NCI-H1092 treated with DMSO at 0.1 percent for 48 hours (cell line): Measurements from ENCODE around the gene UBE4A.

Experiments used
- DNase-seq: peaks from one replicate; lab custom pipeline; 2025; lab: John Stamatoyannopoulos, UW

The UBE4A gene

DNA sequence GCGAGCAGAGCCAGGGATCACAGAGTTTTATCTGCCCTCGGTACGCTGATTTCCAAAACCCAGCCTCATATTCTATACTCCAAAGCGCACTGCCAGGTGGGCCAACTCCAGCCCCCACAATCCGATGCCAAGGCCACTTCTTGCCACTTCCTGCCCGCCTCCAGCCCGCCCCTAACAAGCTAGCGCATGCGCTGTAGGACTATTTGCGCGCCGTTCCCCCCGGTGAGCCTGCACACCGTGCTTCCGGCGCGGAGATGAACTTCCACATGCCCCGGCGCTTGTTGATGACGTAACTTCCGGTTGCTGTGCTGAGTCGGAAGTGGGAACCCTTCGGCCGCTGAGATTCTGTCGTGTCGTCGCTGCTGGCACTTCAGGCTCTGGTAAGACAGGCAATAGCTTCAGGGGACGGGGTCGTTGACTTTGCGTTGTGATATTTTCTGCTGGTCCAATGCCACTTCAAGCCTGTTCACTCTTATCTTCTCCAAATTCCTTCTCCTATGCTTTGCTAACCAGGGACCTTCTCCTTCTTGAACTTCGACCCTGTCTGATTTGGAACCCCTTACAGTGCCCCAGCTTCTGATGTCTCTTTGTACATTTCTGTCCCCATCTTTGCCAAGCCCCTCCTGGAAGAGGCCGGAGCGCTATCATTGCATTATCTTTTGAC is at the start of gene UBE4A:
Gene UBE4A, plus strand, starts transcription at position 306 of the 664 bp plus-strand sequence. CDS start 5,481 bp downstream, outside the sequence.
- DNase-seq, result peak; percentile 97

DNA sequence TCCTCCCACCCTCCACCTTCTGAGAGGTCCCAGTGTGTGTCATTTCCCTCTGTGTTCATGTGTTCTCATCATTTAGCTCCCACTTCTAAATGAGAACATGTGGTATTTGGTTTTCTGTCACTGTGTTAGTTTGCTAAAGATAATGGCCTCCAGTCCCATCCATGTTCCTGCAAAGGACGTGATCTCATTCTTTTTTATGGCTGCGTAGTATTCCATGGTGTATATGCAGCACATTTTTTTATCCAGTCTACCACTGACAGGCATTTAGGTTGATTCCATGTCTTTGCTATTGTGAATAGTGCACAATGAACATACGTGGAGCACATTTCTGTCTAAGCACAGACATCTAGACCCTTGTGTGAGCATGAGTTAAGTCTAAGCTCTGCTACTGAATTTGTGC is 49.1 kb upstream of the UBE4A start:
- no peak for DNase-seq

GRCh38 chr11:118310781-118311485 is 48.5 kb upstream of the UBE4A start:
- no peak for DNase-seq

- no peak for DNase-seq
Measured at GRCh38 chr11:118311518-118311917, 47.9 kb upstream of the UBE4A start.

- no peak for DNase-seq
Measured at GRCh38 chr11:118312328-118312727, 47.1 kb upstream of the UBE4A start.

- DNase-seq, result no peak
Measured at GRCh38 chr11:118313242-118313641, 46.2 kb upstream of the UBE4A start.

DNA sequence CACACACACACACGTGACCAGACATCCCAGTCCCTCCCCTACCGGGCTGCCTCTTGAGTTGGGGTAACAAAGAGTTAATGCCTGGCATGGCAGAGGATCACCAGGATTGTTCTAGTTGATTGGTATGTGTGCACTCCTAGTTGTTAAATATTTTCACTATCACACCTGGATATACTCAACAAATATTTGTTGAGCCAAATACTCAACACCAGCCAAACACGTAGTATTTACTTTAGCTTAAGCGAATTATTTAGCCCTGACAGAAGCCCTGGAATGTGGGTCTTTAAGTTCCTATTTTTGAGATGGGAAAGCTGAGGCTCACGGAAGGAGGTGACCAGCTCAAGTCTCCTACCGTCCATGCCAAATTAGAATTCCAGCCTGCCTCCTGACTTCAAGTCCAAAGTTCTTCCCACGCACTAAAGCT is 44.4 kb upstream of the UBE4A start:
- no peak for DNase-seq

- DNase-seq, result no peak
Measured at GRCh38 chr11:118318124-118318523, 41.3 kb upstream of the UBE4A start.

- no peak for DNase-seq
Measured at GRCh38 chr11:118318581-118319336, 40.6 kb upstream of the UBE4A start.

DNA sequence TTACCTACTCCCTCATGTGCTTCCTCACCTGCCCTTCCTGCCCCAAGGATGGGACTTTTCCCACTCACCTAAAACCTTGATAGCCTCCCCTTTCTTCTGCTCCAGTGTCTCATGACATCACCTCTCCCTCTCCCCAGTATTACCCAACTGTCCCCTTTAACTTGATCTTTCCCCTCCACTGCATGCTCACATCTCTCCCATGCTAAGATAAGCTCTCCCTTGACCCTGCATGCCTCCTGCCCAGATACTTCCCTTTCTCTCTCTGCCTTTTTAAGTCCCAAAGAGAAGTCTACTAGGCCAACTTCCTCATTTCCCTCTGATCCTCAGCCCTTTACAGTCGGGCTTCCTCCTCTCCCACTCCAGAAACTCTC is 40.1 kb upstream of the UBE4A start:
- no peak for DNase-seq

DNA sequence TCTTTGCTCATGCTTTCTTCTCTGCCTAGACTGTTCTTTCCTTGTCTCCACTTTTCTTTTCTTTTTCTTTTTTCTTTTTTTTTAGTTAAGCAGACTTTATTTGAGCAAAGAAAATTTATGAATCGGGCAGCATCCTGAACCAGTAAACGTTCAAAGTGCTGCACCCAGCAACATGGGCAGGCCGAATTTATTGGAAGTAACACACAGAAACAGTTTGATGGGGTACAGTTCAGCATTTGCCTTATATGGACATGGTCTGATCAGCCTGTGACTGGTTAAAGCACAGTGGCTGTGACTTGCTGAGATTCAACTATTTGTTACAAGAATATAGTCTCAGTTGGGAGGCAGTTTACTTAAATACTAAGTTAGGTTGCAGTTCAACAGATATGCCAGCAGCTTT is 38.9 kb upstream of the UBE4A start:
- no peak for DNase-seq

- no peak for DNase-seq
Measured at GRCh38 chr11:118321386-118322082, 37.9 kb upstream of the UBE4A start.

- DNase-seq, result no peak
Measured at GRCh38 chr11:118322721-118323120, 36.7 kb upstream of the UBE4A start.

- no peak for DNase-seq
Measured at GRCh38 chr11:118325283-118325682, 34.1 kb upstream of the UBE4A start.

GRCh38 chr11:118328745-118329144 is 30.7 kb upstream of the UBE4A start:
- DNase-seq, result no peak

- DNase-seq, result no peak
Measured at GRCh38 chr11:118334745-118335144, 24.7 kb upstream of the UBE4A start.

GRCh38 chr11:118338637-118339061 is 20.8 kb upstream of the UBE4A start:
- DNase-seq, result no peak

GRCh38 chr11:118339281-118339961 is 20.0 kb upstream of the UBE4A start:
- no peak for DNase-seq

DNA sequence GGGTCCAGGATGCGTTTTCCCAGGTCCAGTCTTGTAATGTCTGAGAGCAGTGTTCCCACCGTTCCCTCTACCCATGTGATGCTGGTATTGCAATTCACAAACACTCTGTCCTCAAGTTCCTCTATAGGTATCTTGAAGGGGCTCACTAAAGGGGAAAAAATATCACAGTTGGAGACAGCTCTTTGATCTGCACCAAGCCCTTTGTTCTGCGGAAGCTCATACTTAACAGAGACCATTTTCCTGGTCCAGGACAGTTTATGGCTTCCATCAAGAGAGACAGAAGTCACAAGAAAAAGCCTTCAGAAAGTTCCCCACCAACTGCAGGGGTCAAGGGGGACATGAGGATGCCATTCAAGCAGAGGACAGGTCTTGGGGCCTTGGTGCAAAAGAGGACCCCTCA is 19.0 kb upstream of the UBE4A start:
- DNase-seq, result no peak

DNA sequence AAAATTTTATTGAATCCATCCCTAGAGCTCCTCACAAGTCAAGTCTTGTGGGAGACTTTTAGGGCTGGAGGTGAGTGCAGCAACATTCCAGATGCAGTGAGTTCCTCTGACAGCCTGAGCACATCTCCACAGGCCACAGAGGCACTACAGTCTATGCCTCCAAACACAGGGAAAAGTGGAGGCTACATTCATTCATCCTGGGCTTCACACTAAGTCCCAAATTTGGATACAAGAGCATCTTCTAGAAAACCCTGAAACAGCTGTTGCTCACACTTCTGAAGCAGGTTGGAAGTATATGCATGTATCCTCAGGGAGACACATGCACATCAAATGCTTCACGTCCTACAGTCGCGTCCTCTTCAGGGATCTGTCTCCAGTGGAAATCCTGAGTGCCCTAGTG is 18.1 kb upstream of the UBE4A start:
- DNase-seq, result no peak

GRCh38 chr11:118341815-118342489 is 17.4 kb upstream of the UBE4A start:
- DNase-seq, result no peak
